ENCODE data around the gene SSTR3.
A peak's percentile ranks its signal among the peaks of the same experiment; 100 is the strongest.
"Not testable (repeated sequence)": the region's sequence is repeated elsewhere in the genome, so short reads cannot be mapped to it uniquely, and the experiment has no call there.

The SSTR3 gene

GRCh38 chr22:37210041-37210803 lies 2.1 kb downstream of the SSTR3 start:
- no peak for DNase-seq (ENCODE audit: low spot score)

GRCh38 chr22:37209140-37209845 lies 3.0 kb downstream of the SSTR3 start:
- DNase-seq (ENCODE audit: low spot score): no peak

GRCh38 chr22:37208401-37209139 lies 3.7 kb downstream of the SSTR3 start:
- DNase-seq (ENCODE audit: low spot score): no peak

- DNase-seq (ENCODE audit: low spot score): no peak
Measured at GRCh38 chr22:37207981-37208380, 4.3 kb downstream of the SSTR3 start.

- no peak for DNase-seq (ENCODE audit: low spot score)
Measured at GRCh38 chr22:37206841-37207821, 5.1 kb downstream of the SSTR3 start.

GRCh38 chr22:37206118-37206840 lies 6.0 kb downstream of the SSTR3 start:
- no peak for DNase-seq (ENCODE audit: low spot score)

- DNase-seq (ENCODE audit: low spot score): no peak
Measured at GRCh38 chr22:37205046-37205445, 7.2 kb downstream of the SSTR3 start.

- no peak for DNase-seq (ENCODE audit: low spot score)
Measured at GRCh38 chr22:37204045-37204655, 8.1 kb downstream of the SSTR3 start.

- DNase-seq (ENCODE audit: low spot score): no peak
Measured at GRCh38 chr22:37203354-37204044, 8.8 kb downstream of the SSTR3 start.

- no peak for DNase-seq (ENCODE audit: low spot score)
Measured at GRCh38 chr22:37202716-37203115, 9.6 kb downstream of the SSTR3 start.

- no peak for DNase-seq (ENCODE audit: low spot score)
Measured at GRCh38 chr22:37202001-37202555, 10.2 kb downstream of the SSTR3 start.

GRCh38 chr22:37201443-37201820 lies 10.8 kb downstream of the SSTR3 start:
- DNase-seq (ENCODE audit: low spot score): not testable (repeated sequence)

- no peak for DNase-seq (ENCODE audit: low spot score)
Measured at GRCh38 chr22:37199760-37200108, 12.5 kb downstream of the SSTR3 start.

- DNase-seq (ENCODE audit: low spot score): peak; percentile 94
Measured at GRCh38 chr22:37199103-37199759, 13.0 kb downstream of the SSTR3 start.

GRCh38 chr22:37198258-37199102 lies 13.8 kb downstream of the SSTR3 start:
- peak; percentile 75 for DNase-seq (ENCODE audit: low spot score)

- DNase-seq (ENCODE audit: low spot score): no peak
Measured at GRCh38 chr22:37197451-37198257, 14.6 kb downstream of the SSTR3 start.
